Esophagus squamous epithelium (tissue), 4 donors: ENCODE measurements around the gene UBC.

Experiments used
- CTCF ChIP-seq, 6 experiments: fragments of 450-650 bp in 4 of 6; fragments of 200-600 bp in 2 of 6; sonication (generic) in 2 of 6; IDR thresholded peaks; one replicate each; pipeline ENCODE4 v1.5.1; 2016 to 2019; ENCODE audit warnings: antibody characterized with exemption in 6 of 6, mild to moderate bottlenecking in 4 of 6, moderate library complexity in 4 of 6
- POLR2A ChIP-seq, 4 donors: fragments of 450-650 bp; IDR thresholded peaks; one replicate each; pipeline ENCODE4 v1.6.1; 2017; ENCODE audit warnings: antibody characterized with exemption in 4 of 4, mild to moderate bottlenecking in 4 of 4, moderate library complexity in 3 of 4

- TF ChIP-seq CTCF (IDR thresholded peaks at IDR 0.05) (no peak), POLR2A (IDR thresholded peaks at IDR 0.05) (no peak)
Observed at GRCh38 chr12:124947013-124947412, 32.6 kb upstream of the UBC start.
